ENCODE data around the gene CFAP300.

GRCh38 chr11:102047305-102047924 lies at the start of gene CFAP300:
- TF ChIP-seq CTCF (conservative IDR thresholded peaks at IDR 0.05 in 1 of 2, IDR thresholded peaks at IDR 0.05 in 1 of 2; ENCODE audit: low read depth in 1 of 2, low read length in 2 of 2) (no peak), EZH2 (IDR thresholded peaks at IDR 0.05; ENCODE audit: low read length, missing control alignments) (no peak)
